ENCODE results near the gene MIER2. TPM values are rescaled to one million over a fixed set of nuclear protein-coding genes. Genes with fewer than 3 reads are reported as not detected.

Gene MIER2
- total and polyA plus RNA-seq, 10 of the 15 experiments (the other 5 are each of a cell fraction or from before 2014, with no cell fraction given), result 0.48 to 23.6 (median 12.1) TPM

GRCh38 chr19:277131-277530 is 67.5 kb downstream of the MIER2 start:
- CTCF ChIA-PET, result no interaction called here
- in situ Hi-C loops (cut with MboI), result no loop called here
- H3K36me3 ChIP-seq (ENCODE audit: control insufficient read depth in 2 of 2, insufficient read depth in 2 of 2, low read length in 1 of 2), result no peaks in the 10 kb centered on the region
- no peak overlapping the region for H2AFZ ChIP-seq (ENCODE audit: control insufficient read depth, low read depth, low read length)
- no peak overlapping the region for H3K9ac ChIP-seq (ENCODE audit: control insufficient read depth, insufficient read depth, low read length)
- H3K4me3 ChIP-seq, result no peak overlapping the region
- FAIRE-seq (no peak), DNase-seq (ENCODE audit: low read depth, low spot score) (no peak), ATAC-seq (no peak)
- H3K9me3 ChIP-seq (replicated peaks; ENCODE audit: control insufficient read depth, insufficient read depth, low read length), result no peaks in the 10 kb centered on the region
- no peaks in the 10 kb centered on the region for H3K4me1 ChIP-seq (ENCODE audit: control insufficient read depth, insufficient read depth, low read length)
- SMC1A ChIA-PET (ENCODE audit: uncharacterized antibody, unreplicated experiment), result no interaction called here
- no peak overlapping the region for H3K27ac ChIP-seq (ENCODE audit: control insufficient read depth, insufficient read depth)
- no peaks in the 10 kb centered on the region; a peak in 1 of 4 replicates for H3K27me3 ChIP-seq (replicated peaks in 1 of 2; ENCODE audit: control insufficient read depth in 2 of 2, insufficient read depth in 2 of 2, low read length in 1 of 2)
- intact Hi-C loops (cut with micrococcal nuclease; ENCODE audit: unreplicated experiment), result no loop called here
- H4K20me1 ChIP-seq (ENCODE audit: control insufficient read depth, insufficient read depth), result no peaks in the 10 kb centered on the region
- RAD21 ChIA-PET (ENCODE audit: unreplicated experiment), result no interaction called here
- 53% methylated on average over 7 of the region's 7 CpGs for WGBS (ENCODE audit: insufficient coverage, insufficient replicate concordance, low lambda C conversion rate, missing lambda C conversion rate)
- POLR2A ChIA-PET, result no interaction called here
- no TSS peak for BruUV-seq (replicated peaks)
- no peaks in the 10 kb centered on the region for H3K79me2 ChIP-seq (ENCODE audit: control insufficient read depth, insufficient read depth, low read length)
- no peak overlapping the region for H3K4me2 ChIP-seq (ENCODE audit: control insufficient read depth, insufficient read depth)
- TF ChIP-seq FOXM1 (IDR thresholded peaks at IDR 0.05; ENCODE audit: low read depth, low read length) (no peak), JUND (IDR thresholded peaks at IDR 0.05; ENCODE audit: low read depth, low read length) (no peak), TCF7 (IDR thresholded peaks at IDR 0.05; ENCODE audit: borderline replicate concordance) (no peak), NR2C1 (IDR thresholded peaks at IDR 0.05) (no peak), POLR2AphosphoS2 (IDR thresholded peaks at IDR 0.05; ENCODE audit: low read depth, low read length) (no peak)
- TF ChIP-seq, protein P1, sequence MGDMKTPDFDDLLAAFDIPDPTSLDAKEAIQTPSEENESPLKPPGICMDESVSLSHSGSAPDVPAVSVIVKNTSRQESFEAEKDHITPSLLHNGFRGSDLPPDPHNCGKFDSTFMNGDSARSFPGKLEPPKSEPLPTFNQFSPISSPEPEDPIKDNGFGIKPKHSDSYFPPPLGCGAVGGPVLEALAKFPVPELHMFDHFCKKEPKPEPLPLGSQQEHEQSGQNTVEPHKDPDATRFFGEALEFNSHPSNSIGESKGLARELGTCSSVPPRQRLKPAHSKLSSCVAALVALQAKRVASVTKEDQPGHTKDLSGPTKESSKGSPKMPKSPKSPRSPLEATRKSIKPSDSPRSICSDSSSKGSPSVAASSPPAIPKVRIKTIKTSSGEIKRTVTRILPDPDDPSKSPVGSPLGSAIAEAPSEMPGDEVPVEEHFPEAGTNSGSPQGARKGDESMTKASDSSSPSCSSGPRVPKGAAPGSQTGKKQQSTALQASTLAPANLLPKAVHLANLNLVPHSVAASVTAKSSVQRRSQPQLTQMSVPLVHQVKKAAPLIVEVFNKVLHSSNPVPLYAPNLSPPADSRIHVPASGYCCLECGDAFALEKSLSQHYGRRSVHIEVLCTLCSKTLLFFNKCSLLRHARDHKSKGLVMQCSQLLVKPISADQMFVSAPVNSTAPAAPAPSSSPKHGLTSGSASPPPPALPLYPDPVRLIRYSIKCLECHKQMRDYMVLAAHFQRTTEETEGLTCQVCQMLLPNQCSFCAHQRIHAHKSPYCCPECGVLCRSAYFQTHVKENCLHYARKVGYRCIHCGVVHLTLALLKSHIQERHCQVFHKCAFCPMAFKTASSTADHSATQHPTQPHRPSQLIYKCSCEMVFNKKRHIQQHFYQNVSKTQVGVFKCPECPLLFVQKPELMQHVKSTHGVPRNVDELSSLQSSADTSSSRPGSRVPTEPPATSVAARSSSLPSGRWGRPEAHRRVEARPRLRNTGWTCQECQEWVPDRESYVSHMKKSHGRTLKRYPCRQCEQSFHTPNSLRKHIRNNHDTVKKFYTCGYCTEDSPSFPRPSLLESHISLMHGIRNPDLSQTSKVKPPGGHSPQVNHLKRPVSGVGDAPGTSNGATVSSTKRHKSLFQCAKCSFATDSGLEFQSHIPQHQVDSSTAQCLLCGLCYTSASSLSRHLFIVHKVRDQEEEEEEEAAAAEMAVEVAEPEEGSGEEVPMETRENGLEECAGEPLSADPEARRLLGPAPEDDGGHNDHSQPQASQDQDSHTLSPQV (IDR thresholded peaks at IDR 0.05), result no peak

All from GM12878 (cell line).